Activated T-helper 2 cell treated with anti-CD3 and anti-CD28 coated beads, Interferon-gamma antibody, Interleukin-2, Interleukin-4, amounts not matched to agents 10 μg/mL and 5 μg/mL and 100 μg/mL, durations not matched to agents 14 hours and 24 hours and 36 hours (primary cell): Measurements from ENCODE around the gene FAM131C. TPM values are rescaled to one million over a fixed set of nuclear protein-coding genes. Genes with fewer than 3 reads are reported as not detected.
"Not testable (repeated sequence)": the region's sequence is repeated elsewhere in the genome, so short reads cannot be mapped to it uniquely, and the experiment has no call there.

Experiments used
- DNase-seq: peaks from one replicate; pipeline ENCODE4 v3.0.0; 2021; ENCODE audit warnings: low spot score
- H3K27ac Mint-ChIP-seq: one replicate; pipeline ENCODE4 v1.8.0; 2021; ENCODE audit warnings: mixed read lengths
- H3K27me3 Mint-ChIP-seq: one replicate; pipeline ENCODE4 v1.8.0; 2021; ENCODE audit warnings: low read depth, mixed read lengths
- H3K36me3 Mint-ChIP-seq: one replicate; pipeline ENCODE4 v1.8.0; 2021; ENCODE audit warnings: low read depth, mixed read lengths
- H3K4me1 Mint-ChIP-seq: one replicate; pipeline ENCODE4 v1.8.0; 2021; ENCODE audit warnings: low read depth, mixed read lengths
- H3K4me3 Mint-ChIP-seq: one replicate; pipeline ENCODE4 v1.8.0; 2021; ENCODE audit warnings: low read depth, mild to moderate bottlenecking, moderate library complexity, mixed read lengths
- H3K9me3 Mint-ChIP-seq: one replicate; pipeline ENCODE4 v1.8.0; 2021; ENCODE audit warnings: mixed read lengths
- intact Hi-C: fragments of 100-400 bp; cut with micrococcal nuclease; formaldehyde crosslinking; loops from one replicate; pipeline ENCODE4 v1.15.1; 2023
- total RNA-seq: library from RNA; stranded (reverse); gene quantifications from 2 replicates; pipeline ENCODE4 v1.2.3, GENCODE V29; 2022

Gene FAM131C
- total RNA-seq, 1 donor from 2014 or later = 1.4 TPM

GRCh38 chr1:16057314-16057915 is 16.0 kb downstream of the FAM131C start:
- H3K27me3 Mint-ChIP-seq, H3K4me1 Mint-ChIP-seq, H3K36me3 Mint-ChIP-seq, H3K9me3 Mint-ChIP-seq, DNase-seq, H3K27ac Mint-ChIP-seq, H3K4me3 Mint-ChIP-seq: not testable (repeated sequence)
- intact Hi-C loops = loop anchor here (2.0 to 5.0 kb wide), 2 partner anchors 25 to 240 kb away; no protein-coding TSS in a partner anchor

DNA sequence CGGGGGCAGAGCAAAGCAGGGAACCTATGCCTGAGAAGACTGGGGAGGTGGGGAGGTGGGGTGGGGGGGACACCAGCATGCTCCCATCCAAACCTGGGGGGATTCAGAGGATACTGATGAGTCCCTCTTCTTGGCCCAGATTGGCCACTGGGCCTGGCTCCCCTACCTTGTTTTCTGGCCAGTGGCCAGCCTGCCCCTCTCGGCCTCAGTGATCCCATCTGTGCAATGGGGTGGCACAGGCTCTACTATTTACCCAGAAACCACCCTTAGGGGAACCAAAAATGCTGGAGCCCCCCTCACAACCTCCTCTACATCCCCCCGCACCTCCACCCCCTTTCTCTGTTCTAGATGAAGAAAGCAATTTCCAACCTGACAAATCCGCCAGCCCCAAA is 16.9 kb downstream of the FAM131C start:
- intact Hi-C loops = loop anchor here (1.0 to 5.0 kb wide), 4 partner anchors 24 to 264 kb away; no protein-coding TSS in a partner anchor
- not testable (repeated sequence) for H3K36me3 Mint-ChIP-seq, DNase-seq, H3K27me3 Mint-ChIP-seq, H3K4me1 Mint-ChIP-seq, H3K9me3 Mint-ChIP-seq, H3K4me3 Mint-ChIP-seq, H3K27ac Mint-ChIP-seq

DNA sequence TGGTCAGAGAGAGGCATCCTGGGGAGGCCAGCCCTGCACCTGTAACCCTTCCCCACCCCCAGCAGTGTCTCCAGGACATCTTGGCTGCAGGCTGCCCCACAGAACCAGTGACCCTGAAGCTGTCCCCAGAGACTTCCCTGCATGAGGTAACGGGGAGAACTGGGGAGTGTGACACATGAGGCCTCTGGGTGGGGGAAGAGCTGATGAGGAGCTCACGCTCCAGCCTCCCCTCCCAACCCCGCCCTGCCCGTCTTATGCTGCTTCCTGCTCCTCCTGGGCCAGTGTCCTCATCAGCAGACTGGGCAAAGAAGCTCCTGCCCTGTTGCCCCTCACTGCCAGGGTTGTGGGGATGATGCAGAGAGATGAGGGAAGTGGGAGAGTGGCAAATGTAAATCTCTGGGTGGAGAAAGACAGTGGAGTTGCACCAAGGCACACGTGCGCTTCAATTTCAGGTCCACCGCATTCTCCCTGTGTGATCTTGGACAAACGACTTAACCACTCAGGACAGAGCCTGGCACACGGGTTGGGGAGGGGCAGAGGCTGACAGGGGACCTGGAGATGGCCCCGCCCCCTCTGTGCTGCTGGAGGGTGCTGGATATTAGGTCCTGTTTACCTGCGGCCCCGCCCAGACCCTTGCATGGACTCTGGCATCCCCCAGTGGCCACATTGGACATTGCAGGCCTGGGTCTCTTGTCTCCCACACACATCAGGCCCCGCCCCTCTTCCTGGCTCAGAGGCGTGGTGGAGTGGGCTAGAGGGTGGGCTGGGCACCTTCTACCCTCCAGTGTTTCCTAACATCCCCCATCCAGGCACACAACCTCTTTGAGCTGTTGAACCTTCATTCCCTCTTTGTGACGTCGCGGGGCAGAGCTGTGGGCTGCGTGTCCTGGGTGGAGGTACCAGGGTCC is 17.6 kb downstream of the FAM131C start:
- intact Hi-C loops = loop anchor here (1.0 to 5.0 kb wide), 4 partner anchors 23 to 264 kb away; no protein-coding TSS in a partner anchor
- no peaks in the 10 kb centered on the region for H3K9me3 Mint-ChIP-seq
- peak; percentile 78 for DNase-seq
- no peak overlapping the region for H3K27ac Mint-ChIP-seq
- H3K4me3 Mint-ChIP-seq = no peak overlapping the region
- H3K36me3 Mint-ChIP-seq = no peaks in the 10 kb centered on the region
- peaks cover 3% of the 10 kb centered on the region for H3K4me1 Mint-ChIP-seq
- no peaks in the 10 kb centered on the region for H3K27me3 Mint-ChIP-seq

DNA sequence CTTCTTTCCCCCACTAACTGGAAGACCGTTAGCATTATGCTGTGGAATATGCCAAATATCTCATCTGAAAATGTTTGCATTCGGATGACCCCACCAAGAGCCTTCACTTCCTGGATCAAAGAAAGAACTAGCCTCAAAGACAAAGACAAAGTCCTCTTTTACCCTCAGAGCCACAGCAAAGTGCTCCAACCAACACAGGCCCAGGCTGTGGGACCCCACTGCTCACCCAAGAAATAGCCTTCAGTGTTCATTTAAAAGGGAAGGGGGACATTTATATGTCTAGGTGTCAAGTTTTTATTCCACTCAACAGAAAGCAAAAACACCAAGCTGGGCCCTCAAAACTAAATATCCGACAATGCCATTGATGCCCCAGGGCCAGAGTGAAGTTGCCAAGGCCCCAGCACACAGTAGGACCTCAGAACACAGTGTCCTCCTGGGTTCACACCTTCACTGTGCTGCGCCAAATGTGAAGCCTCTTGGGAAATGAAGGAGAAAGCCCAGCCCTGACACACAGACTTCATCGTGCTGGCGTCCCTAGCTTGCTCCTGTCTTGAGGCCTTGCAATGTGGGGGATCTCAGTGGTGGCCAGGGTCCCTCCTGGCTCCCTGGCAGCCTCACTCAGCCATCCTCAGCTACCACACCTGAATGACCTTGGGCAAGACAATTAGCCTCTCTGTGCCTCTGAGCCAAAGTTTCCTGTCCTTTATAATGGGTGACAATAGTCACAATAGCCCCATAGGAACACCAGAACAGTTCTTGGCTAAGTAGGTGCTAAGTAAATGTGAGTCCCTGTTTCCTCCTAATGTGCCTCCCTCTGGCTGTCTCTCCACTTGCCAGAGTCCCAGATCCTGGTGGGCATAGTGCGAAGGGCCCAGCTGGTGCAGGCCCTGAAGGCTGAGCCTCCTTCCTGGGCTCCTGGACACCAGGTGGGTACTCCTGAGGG is 18.6 kb downstream of the FAM131C start:
- Mint-ChIP-seq H3K4me1 (peaks cover 3% of the 10 kb centered on the region), H3K27ac (no peak overlapping the region), H3K9me3 (no peaks in the 10 kb centered on the region), H3K4me3 (no peak overlapping the region), H3K36me3 (no peaks in the 10 kb centered on the region), H3K27me3 (peaks cover under 1% of the 10 kb centered on the region)
- no peak for DNase-seq
- intact Hi-C loops = loop anchor here (5.0 kb wide), 1 partner anchor 238 kb away; no protein-coding TSS in a partner anchor

DNA sequence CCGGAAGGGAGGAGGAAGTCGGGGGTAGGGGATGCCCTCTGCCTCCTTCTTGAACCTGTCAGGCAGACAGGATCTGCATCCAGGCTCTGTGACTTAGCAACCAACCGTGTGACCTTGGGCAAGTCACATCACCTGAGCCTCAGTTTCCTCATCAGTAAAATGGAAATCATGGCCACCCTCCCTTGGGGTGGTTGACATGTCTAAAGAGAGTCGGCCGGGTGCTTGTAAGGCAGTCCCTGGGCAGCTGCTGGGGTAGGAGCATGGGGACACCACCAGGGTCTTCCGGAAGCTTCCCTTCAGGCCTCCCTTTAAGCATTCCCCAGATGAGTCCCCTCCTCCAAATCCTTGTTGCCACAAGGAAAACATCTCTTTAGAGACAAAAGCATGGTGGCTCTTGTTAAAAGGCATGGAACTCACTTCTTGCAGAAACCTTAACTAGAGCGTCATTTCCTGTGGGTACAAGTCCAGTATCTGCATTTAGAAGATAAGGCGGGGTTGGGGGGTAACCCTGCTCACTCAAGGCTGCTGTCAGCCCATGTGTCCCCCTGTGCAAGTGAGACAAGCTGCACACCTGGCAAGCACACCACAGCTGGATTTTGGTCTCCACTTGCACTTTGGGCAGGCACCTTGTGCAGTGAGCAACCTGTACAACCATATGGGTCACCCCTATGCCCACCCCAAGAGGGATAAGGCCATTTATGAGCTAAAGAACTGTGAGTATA is 19.5 kb downstream of the FAM131C start:
- Mint-ChIP-seq H3K27ac (no peak overlapping the region), H3K27me3 (peaks cover 6% of the 10 kb centered on the region), H3K4me3 (no peak overlapping the region), H3K9me3 (no peaks in the 10 kb centered on the region), H3K4me1 (peaks cover 3% of the 10 kb centered on the region), H3K36me3 (no peaks in the 10 kb centered on the region)
- intact Hi-C loops = no loop called here
- DNase-seq = no peak

DNA sequence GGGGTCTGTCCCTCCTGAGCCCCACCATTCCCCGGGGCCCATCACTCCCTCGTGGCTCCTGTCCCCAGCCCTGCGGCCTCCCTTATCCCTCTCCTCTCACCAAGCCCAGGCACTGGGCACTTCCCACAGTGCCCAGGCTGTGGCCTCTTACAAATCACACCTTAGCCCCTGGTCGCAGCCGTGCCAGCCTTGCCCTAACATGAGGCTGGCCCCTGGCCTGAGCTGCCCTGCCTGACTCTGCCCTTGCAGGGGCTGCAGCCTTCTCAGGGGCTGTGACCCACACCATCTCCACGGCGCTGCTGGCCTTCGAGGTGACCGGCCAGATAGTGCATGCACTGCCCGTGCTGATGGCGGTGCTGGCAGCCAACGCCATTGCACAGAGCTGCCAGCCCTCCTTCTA is 21.5 kb downstream of the FAM131C start:
- intact Hi-C loops, H3K27me3 Mint-ChIP-seq, DNase-seq, H3K9me3 Mint-ChIP-seq, H3K4me3 Mint-ChIP-seq, H3K27ac Mint-ChIP-seq, H3K36me3 Mint-ChIP-seq, H3K4me1 Mint-ChIP-seq: not testable (repeated sequence)

DNA sequence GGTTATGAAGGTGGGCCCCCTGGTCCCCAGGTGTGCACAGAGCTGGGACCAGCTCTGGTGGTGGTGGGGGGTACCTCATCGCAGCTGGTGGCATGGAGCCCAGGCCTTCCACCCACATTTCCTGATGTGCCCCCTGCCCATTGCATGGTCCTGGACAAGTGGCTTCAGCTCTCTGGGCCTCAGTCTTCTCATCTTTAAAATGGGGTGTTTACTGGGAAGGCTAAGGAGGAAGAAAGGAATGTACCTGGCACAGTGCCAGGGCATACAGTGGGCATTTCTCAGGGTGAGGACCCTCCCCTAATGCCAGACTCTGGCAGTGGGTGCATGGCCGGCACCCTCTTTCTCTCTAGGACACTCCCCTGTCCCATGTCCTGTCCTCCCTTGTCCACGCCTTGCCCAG is 22.4 kb downstream of the FAM131C start:
- Mint-ChIP-seq H3K4me1 (peaks cover 3% of the 10 kb centered on the region), H3K27me3 (peaks cover 9% of the 10 kb centered on the region), H3K4me3 (no peak overlapping the region), H3K27ac (no peak overlapping the region), H3K36me3 (no peaks in the 10 kb centered on the region), H3K9me3 (no peaks in the 10 kb centered on the region)
- no peak for DNase-seq
- intact Hi-C loops = no loop called here

GRCh38 chr1:16050328-16050727 is 23.1 kb downstream of the FAM131C start:
- H3K36me3 Mint-ChIP-seq = no peaks in the 10 kb centered on the region
- H3K27ac Mint-ChIP-seq = no peak overlapping the region
- no peak overlapping the region for H3K4me3 Mint-ChIP-seq
- H3K9me3 Mint-ChIP-seq = no peaks in the 10 kb centered on the region
- H3K27me3 Mint-ChIP-seq = peaks cover 9% of the 10 kb centered on the region
- no peaks in the 10 kb centered on the region for H3K4me1 Mint-ChIP-seq
- intact Hi-C loops = loop anchor here (1.0 kb wide), 1 partner anchor 9 kb away; no protein-coding TSS in a partner anchor
- DNase-seq = no peak

- peaks cover 9% of the 10 kb centered on the region for H3K27me3 Mint-ChIP-seq
- H3K4me1 Mint-ChIP-seq = no peaks in the 10 kb centered on the region
- intact Hi-C loops = no loop called here
- no peak for DNase-seq
- H3K27ac Mint-ChIP-seq = no peak overlapping the region
- H3K4me3 Mint-ChIP-seq = no peak overlapping the region
- no peaks in the 10 kb centered on the region for H3K36me3 Mint-ChIP-seq
- H3K9me3 Mint-ChIP-seq = no peaks in the 10 kb centered on the region
Observed at GRCh38 chr1:16048573-16049189, 24.8 kb downstream of the FAM131C start.

DNA sequence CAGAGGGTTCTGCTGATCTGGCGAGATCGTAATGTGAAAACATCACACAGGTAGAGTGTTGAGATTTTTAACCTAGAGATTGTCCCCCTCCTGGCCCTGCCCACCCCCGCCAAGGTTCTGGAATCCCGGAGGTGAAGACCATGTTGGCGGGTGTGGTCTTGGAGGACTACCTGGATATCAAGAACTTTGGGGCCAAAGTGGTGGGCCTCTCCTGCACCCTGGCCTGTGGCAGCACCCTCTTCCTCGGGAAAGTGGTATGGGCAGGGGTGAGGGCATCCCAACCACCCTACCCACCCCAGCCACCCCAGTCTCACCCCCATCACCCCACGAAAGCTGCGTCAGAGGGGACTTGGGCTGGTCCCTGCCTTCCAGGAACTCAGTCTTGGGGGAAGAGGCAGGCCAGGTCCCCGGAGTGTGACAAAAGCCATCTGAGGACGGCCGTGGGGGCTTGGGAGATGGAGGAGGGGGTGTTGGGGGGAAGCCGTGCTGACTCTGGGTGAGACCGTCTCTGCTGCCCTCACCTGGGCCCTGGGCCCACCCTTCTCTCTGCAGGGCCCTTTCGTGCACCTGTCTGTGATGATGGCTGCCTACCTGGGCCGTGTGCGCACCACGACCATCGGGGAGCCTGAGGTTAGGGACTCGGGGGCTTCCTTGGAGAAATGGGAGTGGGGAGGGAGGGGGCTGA is 25.5 kb downstream of the FAM131C start:
- no peak overlapping the region for H3K27ac Mint-ChIP-seq
- no peaks in the 10 kb centered on the region for H3K4me1 Mint-ChIP-seq
- no peaks in the 10 kb centered on the region for H3K9me3 Mint-ChIP-seq
- intact Hi-C loops = no loop called here
- no peaks in the 10 kb centered on the region for H3K36me3 Mint-ChIP-seq
- H3K27me3 Mint-ChIP-seq = peaks cover 9% of the 10 kb centered on the region
- no peak overlapping the region for H3K4me3 Mint-ChIP-seq
- DNase-seq = no peak

GRCh38 chr1:16046842-16047241 is 26.6 kb downstream of the FAM131C start:
- Mint-ChIP-seq H3K36me3 (no peaks in the 10 kb centered on the region), H3K27me3 (peaks cover 9% of the 10 kb centered on the region), H3K4me1 (no peaks in the 10 kb centered on the region), H3K4me3 (no peak overlapping the region), H3K27ac (no peak overlapping the region), H3K9me3 (no peaks in the 10 kb centered on the region)
- DNase-seq = no peak
- intact Hi-C loops = no loop called here
